GM10266 (cell line): ENCODE measurements around the gene ZMYM1.

Experiments
- DNase-seq: peaks from one replicate; pipeline ENCODE4 v3.0.0; 2012; ENCODE audit errors: extremely low spot score
- CTCF ChIP-seq: IDR thresholded peaks from 2 replicates; pipeline ENCODE4 v1.5.1; 2012; ENCODE audit warnings: mild to moderate bottlenecking, low read depth; ENCODE audit not compliant: control insufficient read depth, insufficient read depth; ENCODE audit errors: missing control alignments

Gene ZMYM1

GRCh38 chr1:35037206-35037605 is 42.0 kb upstream of the ZMYM1 start:
- TF ChIP-seq CTCF = no peak

DNA sequence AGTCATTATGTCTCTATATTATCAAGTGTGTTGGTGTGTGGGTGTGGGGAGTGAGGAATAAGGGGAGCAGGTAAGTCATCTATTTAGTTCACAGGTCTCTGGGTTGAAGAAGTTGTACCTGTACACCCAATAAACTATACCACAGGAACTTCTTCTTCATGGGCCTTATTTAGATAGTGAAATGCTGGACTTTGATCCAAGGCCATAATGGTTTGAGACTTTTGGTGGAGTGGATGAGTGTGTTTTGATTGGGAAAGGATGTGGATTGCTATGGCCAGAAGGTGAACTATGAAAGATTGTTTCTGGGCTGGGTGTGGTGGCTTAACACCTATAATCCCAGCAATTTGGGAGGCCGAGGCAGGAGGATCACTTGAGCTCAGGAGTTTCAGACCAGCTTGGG is 40.5 kb upstream of the ZMYM1 start:
- no peak for DNase-seq
- TF ChIP-seq CTCF = no peak

More at GRCh38 chr1:35037206-35037605, 42.0 kb upstream of the ZMYM1 start:
- no peak for DNase-seq

DNA sequence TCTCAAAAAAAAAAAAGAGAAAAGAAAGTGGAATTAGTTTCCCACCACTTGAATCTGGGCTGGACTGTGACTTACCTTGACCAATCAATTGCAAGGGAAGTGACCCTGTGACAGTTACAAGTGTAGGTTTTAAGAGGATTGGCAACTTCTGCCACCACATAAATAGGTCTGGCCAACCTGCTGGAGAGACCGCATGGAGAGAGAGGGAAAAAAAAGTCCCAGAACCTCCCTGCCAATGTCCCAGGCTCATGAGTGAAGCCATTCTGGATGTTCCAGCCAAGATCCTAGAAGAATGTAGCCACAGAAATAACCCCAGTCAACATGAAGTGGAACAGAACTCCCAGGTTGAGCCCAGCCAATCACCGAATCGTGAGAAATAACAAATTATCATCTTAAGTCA is 35.7 kb upstream of the ZMYM1 start:
- TF ChIP-seq CTCF = no peak

GRCh38 chr1:35044431-35044830 is 34.8 kb upstream of the ZMYM1 start:
- TF ChIP-seq CTCF = no peak
- DNase-seq = no peak

More for the DNA sequence above, 35.7 kb upstream of the ZMYM1 start:
- DNase-seq = no peak

DNA sequence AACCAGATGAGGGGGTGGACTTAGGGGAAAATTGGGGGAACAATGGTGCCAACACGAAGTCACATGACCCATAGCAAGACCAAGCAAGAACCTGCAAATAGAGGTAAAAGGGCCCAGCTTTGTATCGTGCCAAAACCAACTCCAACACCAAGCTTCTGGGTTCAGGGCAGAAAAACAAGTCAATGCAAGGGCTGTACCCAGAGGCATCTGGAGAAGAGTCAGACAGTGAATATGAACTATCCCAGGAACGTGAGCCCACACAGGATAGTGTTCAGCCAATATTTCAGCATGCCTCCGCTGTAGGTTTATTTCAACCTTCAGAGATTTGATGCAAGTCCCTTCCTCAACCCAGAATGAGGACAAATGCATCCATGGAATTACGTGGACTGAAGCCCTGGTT is 32.5 kb upstream of the ZMYM1 start:
- TF ChIP-seq CTCF = no peak
- no peak for DNase-seq

DNA sequence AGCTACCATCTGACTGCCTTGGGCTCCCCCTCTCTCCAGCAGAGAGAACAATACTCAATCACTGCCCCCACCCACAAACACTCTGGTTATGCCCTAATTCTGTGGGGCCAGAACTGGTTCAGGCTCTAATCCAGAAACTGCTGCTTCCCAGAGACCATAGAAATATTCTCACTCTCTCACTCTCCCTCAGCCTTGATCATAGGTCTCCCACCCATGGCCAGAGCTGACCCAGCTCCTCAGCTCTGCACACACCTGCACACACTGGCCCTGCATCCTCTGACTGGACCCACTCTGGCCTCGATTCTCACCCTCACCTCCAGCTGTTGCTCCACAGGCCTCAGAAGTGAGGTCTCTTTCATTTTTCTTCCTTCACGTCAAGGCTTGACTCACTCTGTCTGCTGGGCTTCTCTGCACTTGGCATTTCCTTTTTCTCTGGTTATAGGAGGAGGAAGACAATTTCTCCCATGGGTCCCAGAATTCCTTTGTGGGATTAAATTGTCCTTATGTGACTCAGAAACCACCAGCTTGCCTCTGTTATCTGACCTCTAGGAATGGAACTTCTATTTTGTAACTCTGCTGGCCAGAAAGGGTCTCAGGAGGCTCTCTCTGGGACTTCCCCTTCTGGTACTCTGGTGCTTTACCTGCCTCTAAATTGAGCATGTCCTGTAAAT is 31.9 kb upstream of the ZMYM1 start:
- no peak for DNase-seq
- TF ChIP-seq CTCF = peak; percentile 6

DNA sequence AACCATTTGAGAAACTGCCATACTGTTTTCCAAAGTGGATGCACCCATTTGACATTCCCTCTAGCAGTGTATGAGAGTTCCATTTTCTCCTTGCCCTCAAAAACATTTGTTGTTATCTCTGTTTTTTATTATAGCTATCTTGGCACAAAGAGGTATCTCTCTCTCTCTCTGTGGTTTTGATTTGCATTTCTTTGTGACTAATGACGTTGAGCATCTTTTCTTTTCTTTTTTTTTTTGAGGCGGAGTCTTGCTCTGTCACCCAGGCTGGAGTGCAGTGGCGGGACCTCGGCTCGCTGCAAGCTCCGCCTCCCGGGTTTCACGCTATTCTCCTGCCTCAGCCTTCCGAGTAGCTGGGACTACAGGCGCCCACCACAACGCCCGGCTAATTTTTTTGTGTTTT is 30.1 kb upstream of the ZMYM1 start:
- TF ChIP-seq CTCF = no peak
- DNase-seq = no peak
